G401.6 (cell line): Measurements from ENCODE around the gene PRKCE.

ENCODE experiments used
- FAIRE-seq: peaks from 2 replicates; lab custom pipeline; 2012; peaks lifted over from hg19 to GRCh38; lab: Jason Lieb, UNC

Gene PRKCE

GRCh38 chr2:45813003-45813941, 161.8 kb downstream of the PRKCE start:
- no peak for FAIRE-seq

DNA sequence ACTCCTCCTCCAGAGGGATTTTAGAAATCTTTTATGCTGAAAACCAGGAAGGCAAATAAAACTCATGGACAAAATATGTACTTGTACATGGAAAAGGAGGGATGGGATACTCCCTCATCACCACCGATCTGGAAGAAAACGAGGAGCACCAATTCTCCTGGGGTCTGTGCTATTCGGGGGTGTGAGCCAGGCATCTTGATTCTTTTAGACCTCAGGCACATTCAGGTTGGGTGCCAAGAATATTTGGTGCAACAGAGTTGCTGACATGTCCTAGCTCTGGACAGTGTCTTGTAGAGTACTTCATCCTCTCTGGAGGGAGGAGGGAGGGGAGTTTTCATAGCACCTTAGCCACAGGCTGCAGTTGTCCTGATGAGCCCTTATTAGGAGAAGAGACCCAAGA, 163.0 kb downstream of the PRKCE start:
- no peak for FAIRE-seq

DNA sequence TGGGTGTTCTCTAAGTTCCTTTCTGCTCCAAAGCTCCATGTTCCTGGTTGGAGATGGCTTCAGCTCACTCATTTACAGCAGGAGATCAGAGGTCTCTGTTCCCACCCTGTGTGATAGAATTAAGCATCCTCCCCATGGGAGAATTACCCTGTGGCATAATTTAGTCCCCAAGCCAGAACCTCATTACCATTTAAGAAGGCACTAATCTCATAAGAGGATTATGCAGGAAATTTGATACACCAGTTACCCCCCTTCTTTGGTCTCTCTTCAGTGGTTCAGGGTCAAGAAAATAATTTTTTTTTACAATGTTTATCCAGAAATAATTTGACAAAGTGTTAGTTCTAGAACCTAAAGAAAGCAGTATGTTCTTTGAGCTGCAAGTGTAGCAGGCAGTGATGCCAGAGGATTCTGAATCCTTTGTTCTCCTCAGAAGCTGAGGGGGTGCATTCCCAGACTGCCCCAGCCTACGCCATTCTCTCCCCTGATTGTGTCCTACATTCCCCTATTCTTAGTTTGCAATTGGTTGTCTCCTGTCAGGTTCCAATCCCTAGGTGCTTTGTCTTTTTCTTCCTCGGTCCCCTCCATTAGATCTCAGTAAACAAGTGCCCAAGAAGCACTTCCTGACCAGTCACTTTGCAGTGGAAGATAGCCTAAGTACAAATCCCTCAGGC, 163.6 kb downstream of the PRKCE start:
- FAIRE-seq, result no peak

DNA sequence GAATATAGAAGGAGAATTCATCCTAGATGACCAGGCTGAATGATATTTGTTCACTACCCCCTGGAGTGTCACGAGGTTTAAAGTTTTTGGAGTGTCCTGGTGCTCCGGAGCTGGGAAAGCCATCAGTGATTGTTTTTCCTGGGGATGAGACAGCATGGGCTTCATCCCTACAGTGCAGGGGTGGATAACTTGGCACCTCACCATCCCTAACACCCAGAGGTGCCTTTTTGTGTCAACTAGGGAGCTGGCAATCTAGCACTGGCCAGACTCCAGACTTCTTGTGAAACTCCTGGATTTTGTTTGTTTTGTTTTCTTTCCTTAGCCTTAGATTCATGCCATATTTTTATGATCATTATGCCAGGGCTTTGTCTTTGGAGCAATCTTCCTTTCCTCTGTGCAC, 164.8 kb downstream of the PRKCE start:
- no peak for FAIRE-seq

GRCh38 chr2:45818591-45818990, 167.1 kb downstream of the PRKCE start:
- no peak for FAIRE-seq

DNA sequence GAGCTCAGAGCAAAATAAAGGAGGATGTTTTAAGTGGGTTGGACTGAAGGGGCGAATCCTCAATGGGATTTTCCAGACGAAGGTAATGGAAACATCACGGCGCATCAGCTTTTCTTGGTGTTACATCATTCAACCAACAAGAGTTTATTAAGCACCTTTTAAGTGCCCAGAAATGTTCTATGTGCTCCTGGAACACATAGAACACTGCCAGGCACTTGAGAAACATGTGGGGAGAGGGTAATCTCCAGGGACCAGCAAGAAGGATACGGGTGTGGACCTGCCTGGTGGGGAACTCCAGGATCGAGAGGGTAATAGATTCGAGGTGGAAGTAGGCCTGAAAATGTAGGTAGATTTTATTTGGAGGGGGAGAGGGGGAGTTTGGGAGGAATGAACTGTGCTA, 168.6 kb downstream of the PRKCE start:
- no peak for FAIRE-seq

GRCh38 chr2:45821558-45822271, 170.2 kb downstream of the PRKCE start:
- no peak for FAIRE-seq

DNA sequence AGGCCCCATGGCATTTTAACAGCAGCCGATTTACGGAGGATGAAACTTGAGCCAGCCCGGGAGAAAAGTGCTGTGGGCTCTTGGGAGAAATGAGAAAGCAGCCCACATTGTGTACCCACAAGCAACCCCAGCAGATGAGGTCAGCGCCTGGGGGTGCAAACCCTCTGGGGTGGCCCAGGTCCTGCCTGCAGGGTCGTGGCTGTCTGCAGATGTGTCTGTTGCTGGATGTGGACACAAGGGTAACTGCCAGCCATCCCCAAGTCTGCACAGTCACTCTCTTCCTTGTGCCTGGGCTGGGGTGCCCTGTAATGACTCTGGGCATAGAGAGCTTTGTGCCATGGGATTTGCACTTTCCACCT, 170.8 kb downstream of the PRKCE start:
- no peak for FAIRE-seq

DNA sequence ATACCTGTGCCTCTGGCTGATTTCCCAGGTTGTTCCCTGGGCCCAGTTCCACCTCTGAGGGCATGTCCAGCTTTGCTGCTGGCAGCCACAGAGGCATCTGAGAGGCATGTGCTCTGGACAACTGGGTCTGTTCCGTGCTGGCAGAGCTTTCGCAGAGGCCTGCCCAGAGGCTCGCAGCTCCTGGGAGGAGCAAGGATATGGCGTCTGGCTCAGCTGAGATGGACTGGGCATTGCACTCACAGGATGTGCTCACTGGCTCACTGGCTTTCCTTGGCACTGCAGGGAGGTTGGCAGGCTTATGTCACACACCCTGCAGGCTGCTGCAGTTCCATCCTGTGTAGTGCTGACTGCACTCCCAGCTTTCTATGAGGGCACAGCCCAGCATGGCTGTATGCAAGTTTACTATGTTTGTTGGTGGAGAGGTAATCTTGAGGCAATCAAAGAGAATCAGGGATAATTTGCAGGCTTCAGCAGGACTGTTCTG, 172.3 kb downstream of the PRKCE start:
- no peak for FAIRE-seq

DNA sequence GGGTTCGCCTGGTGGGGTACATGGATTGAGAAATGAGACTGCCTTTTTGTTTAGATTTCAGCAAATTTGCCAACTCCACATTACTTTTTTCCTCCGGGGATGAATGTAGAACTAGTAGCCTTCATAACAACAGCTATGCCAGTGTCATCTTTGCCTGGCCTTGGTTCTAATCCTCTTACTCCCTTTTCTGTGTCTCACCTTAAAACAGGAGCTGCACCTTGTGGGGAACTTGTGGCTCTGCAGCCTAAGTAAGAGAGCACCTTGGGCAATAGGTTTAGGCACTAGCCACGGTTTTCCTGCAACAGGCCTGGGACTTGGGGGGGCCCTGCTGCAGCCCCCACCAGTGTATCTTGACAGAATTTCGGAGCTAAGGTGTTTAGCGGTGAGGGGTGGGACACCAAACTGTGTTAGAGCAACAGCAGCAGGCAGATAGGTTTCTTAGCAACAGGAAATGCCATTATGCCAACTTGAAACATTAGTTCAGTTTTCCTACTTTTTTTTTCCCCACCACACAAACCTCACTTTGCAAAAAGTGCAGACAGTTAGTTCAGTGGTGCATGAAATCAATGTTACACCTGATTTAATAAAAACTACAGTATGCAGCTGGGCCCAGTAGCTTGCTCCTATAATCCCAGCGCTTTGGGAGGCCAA, 173.7 kb downstream of the PRKCE start:
- FAIRE-seq, result no peak

DNA sequence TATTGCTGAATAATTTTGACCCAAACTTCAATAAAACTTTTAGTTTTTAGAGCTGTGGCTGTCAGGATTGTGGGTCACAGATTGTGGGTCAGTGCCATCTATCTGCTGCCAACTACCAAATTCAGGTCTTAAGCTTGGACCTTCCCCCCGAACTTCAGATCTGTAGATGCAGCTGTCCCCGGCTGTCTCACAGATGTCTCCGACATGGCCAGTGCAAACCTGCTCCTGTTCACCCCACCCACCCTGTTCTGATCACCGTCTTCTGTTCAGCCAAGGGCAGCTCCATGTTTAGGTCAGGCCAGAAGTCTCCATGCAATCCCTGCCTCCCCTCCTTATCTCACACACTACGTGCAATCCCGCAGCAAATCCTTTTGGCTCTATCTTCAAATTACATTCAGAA, 175.0 kb downstream of the PRKCE start:
- FAIRE-seq, result no peak

- no peak for FAIRE-seq
Observed at GRCh38 chr2:45826884-45827635, 175.6 kb downstream of the PRKCE start.

DNA sequence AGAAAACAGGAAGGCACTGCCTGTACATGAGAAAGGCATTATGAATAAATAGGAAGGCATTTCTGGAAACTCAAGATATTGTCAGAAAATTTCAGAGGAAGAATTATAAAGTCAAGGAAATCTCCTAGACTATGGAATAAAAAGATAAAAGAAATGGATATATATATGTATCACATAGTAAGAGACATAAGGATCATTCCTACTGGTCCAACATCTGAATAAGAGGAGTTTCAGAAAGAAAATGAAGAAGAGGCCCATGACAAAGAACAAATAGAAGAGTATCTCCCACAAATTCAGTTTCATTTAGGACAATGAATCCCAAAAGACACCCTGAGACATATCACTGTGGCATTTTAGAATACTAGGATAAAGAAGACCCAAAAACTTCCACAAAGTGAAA, 178.8 kb downstream of the PRKCE start:
- FAIRE-seq, result no peak

DNA sequence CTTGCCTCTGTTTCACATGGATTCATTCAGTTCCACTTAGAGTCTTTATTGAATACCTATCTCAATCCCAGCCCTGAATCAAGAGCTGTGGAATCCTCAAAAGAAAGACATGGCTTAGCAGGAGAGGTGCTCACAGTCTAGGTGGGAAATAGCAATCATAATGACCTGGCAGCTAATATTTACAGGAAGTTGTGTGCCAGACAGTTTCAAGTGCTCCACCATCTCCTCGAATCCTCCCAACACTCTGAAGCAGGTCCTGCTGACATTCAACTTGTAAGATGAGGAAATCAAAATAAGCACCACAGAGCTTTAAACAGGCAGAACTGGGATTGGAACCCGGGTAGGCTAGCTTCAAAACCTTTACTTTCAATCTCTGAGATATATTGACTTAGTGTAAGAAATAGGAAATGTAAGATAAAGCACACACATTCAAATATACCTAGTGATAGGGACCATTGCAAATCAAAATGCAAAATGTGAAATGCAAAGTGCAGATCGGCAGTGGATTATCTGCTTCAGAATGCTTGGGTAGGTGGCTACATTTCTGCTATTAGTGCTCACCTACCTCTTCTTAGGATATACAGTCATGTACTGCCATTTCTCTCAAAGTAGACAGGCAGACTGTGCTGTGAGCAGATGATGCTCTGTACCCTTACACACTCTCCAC, 182.0 kb downstream of the PRKCE start:
- FAIRE-seq, result no peak

DNA sequence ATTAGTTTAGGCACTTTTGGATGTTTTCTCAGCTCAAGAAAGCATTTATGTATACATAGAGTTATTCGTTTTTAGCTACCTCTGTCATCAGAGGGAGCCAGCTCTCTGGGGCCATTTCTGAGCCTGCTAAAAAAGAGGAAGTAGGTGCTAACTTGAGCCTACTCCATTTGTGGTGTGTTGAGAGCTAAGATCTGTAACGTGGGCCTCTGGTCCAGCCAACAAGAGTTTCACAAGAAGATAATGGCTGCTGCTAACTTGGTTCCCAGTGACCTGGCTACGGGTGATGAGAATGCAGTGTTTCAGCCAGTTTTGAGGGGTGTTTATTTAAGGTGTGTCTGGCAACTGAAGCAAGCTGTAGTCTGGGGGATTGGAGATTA, 182.5 kb downstream of the PRKCE start:
- no peak for FAIRE-seq

DNA sequence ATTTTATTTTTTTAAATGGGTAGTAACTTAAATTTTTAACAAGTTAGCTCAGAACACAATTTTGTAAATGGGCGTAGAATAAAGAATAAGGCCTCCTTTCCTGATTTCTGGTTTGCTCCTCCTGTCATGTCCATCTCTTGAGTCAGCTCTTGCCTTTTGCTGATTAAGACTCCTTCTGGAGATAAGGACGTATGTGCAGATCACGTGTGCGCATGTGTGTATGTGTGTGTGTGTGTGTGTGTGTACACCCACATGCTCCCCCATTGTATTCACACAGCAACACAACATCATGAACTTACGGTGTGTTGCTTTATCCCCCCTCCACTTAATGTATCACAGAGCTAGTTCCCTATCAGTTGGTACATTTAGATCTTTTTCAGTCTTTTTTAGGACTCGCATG, 182.9 kb downstream of the PRKCE start:
- FAIRE-seq, result no peak

GRCh38 chr2:45834858-45835257, 183.4 kb downstream of the PRKCE start:
- FAIRE-seq, result no peak

GRCh38 chr2:45836316-45836715, 184.8 kb downstream of the PRKCE start:
- no peak for FAIRE-seq

- FAIRE-seq, result no peak
Observed at GRCh38 chr2:45836740-45837139, 185.3 kb downstream of the PRKCE start.

DNA sequence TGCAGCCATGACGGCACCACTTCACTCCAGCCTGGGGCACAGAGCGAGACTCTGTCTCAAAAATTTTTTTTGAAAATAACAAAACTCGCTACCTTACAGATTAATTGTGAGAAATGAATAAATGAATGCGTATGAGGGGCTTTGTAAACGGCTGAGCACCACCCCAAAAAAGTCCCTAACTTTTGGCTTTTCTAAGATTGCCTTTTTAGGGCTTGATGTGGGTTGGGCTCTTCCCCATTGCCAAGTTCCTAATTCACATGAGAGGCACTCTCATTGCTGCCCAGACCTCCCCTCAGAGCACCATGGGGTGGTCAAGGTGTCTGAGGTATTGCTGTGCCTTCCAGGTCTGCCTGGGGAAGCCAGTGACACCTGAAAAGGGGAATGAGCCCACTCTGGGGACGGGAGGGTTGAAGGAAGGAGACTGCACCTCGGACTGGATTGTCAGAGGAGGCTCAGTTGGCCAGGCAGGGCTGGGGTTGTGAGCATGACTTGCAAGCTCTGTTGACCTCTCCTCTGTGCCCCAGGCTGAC, 186.4 kb downstream of the PRKCE start:
- FAIRE-seq, result no peak
